RWPE2 (cell line): Measurements from ENCODE around the gene WNT16.
"Not testable (repeated sequence)": the region's sequence is repeated elsewhere in the genome, so short reads cannot be mapped to it uniquely, and the experiment has no call there.

Experiments
- ATAC-seq: fragments of 200-7000 bp; cut with Tn5 transposase; 3 replicates; pipeline ENCODE4 v1.9.1; 2021; ENCODE audit warnings: low read depth
- DNase-seq: peaks from one replicate; pipeline ENCODE4 v3.0.0-alpha.2; 2020; ENCODE audit warnings: low spot score
- H3K27ac ChIP-seq: fragments of 450-650 bp; 2 replicates; pipeline ENCODE4 v1.5.1; 2017; ENCODE audit warnings: mild to moderate bottlenecking; ENCODE audit not compliant: poor library complexity, severe bottlenecking
- H3K27me3 ChIP-seq: fragments of 250-450 bp; sonication (Bioruptor Pico); 2 replicates; pipeline ENCODE4 v1.5.1; 2021; ENCODE audit warnings: mild to moderate bottlenecking, moderate library complexity; ENCODE audit not compliant: insufficient read depth, poor library complexity, severe bottlenecking
- H3K36me3 ChIP-seq: fragments of 250-450 bp; sonication (Bioruptor Pico); 2 replicates; pipeline ENCODE4 v1.5.1; 2020; ENCODE audit warnings: low read depth, mild to moderate bottlenecking, moderate library complexity
- H3K4me1 ChIP-seq: fragments of 250-450 bp; sonication (Bioruptor Pico); 2 replicates; pipeline ENCODE4 v1.5.1; 2021; ENCODE audit warnings: mild to moderate bottlenecking, moderate library complexity; ENCODE audit not compliant: insufficient read depth, poor library complexity, severe bottlenecking
- H3K4me3 ChIP-seq: fragments of 250-450 bp; sonication (Bioruptor Pico); 2 replicates; pipeline ENCODE4 v1.5.1; 2021; ENCODE audit warnings: mild to moderate bottlenecking, moderate library complexity; ENCODE audit not compliant: severe bottlenecking
- H3K9me3 ChIP-seq: fragments of 250-450 bp; sonication (Bioruptor Pico); 2 replicates; pipeline ENCODE4 v1.5.1; 2021; ENCODE audit warnings: mild to moderate bottlenecking, moderate library complexity; ENCODE audit not compliant: severe bottlenecking
- TF ChIP-seq, protein P1 (sequence below): fragments of 450-650 bp; IDR thresholded peaks from one replicate; pipeline ENCODE4 v1.5.1; 2017; ENCODE audit warnings: mild to moderate bottlenecking, moderate library complexity; ENCODE audit not compliant: poor library complexity, severe bottlenecking

WNT16 gene

GRCh38 chr7:121305109-121305508, 23.7 kb upstream of the WNT16 start:
- Histone ChIP-seq H3K27me3 (no peaks in the 10 kb centered on the region), H3K4me3 (no peak overlapping the region), H3K4me1 (no peaks in the 10 kb centered on the region), H3K36me3 (no peaks in the 10 kb centered on the region), H3K9me3 (no peaks in the 10 kb centered on the region), H3K27ac (no peak overlapping the region)
- TF ChIP-seq, protein P1, sequence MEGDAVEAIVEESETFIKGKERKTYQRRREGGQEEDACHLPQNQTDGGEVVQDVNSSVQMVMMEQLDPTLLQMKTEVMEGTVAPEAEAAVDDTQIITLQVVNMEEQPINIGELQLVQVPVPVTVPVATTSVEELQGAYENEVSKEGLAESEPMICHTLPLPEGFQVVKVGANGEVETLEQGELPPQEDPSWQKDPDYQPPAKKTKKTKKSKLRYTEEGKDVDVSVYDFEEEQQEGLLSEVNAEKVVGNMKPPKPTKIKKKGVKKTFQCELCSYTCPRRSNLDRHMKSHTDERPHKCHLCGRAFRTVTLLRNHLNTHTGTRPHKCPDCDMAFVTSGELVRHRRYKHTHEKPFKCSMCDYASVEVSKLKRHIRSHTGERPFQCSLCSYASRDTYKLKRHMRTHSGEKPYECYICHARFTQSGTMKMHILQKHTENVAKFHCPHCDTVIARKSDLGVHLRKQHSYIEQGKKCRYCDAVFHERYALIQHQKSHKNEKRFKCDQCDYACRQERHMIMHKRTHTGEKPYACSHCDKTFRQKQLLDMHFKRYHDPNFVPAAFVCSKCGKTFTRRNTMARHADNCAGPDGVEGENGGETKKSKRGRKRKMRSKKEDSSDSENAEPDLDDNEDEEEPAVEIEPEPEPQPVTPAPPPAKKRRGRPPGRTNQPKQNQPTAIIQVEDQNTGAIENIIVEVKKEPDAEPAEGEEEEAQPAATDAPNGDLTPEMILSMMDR = no peak
- no peak for DNase-seq
- no peak for ATAC-seq

GRCh38 chr7:121306565-121306964, 22.2 kb upstream of the WNT16 start:
- TF ChIP-seq, protein P1 = no peak
- H3K9me3 ChIP-seq = no peaks in the 10 kb centered on the region
- no peak overlapping the region for H3K4me3 ChIP-seq
- no peaks in the 10 kb centered on the region for H3K36me3 ChIP-seq
- no peak for DNase-seq
- no peak overlapping the region for H3K27ac ChIP-seq
- no peaks in the 10 kb centered on the region for H3K27me3 ChIP-seq
- no peaks in the 10 kb centered on the region for H3K4me1 ChIP-seq
- ATAC-seq = no peak

DNA sequence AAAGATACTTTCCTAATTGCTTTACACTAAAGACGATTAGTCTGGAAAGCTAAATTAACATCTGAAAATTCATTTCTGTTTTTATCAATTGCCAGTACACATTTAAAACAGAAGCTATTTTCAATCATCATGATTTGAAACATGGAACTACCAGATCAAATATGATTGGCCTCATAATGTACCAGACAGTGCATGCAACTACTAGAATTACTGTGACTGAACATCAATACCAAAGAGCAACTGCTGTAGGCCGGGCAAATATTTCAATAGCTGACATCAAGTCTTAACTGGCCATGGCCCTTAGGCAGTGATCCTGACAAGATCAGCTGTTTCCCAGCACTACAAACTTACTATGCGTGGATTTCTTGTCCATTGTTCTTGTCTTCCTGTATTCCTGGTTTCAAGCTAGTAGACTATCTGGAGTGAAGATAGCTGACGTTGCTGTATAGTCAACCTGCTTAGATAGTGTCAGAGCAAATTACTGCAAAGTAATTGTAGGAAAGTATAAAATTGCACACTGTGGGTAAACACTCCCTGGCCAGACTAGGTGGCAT, 21.7 kb upstream of the WNT16 start:
- Histone ChIP-seq H3K4me1 (no peaks in the 10 kb centered on the region), H3K27ac (no peak overlapping the region), H3K27me3 (no peaks in the 10 kb centered on the region), H3K9me3 (no peaks in the 10 kb centered on the region), H3K4me3 (no peak overlapping the region), H3K36me3 (no peaks in the 10 kb centered on the region)
- ATAC-seq (no peak; the same call in 2 of the 3 replicates), DNase-seq (no peak)
- TF ChIP-seq, protein P1 = no peak

DNA sequence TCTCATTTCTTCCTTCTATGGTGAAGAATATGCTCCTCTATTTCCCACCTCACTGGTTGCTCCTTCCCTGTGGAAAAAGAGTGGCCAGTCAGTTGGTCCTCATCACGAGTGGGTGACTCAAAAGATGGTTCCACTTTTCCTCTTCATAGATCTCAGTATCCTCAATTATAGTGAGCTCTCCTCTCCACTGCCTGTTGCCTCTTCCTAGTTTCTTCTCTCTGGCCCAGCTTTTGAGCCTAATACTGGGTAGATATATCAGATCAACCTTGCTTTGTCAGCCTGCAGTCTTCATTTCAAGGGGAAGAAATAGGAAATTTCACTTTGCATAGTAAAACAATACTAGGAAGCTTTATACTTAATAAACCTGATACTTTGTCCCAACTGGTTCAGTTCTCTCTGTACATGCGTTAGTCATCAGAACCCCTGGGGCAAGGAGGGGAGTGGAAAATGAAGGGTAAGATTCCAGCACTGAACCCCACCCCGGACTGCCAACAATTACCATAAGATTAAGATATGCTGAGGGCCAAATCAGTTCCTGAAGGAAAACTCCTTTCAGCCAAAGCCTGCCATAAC, 15.5 kb upstream of the WNT16 start:
- DNase-seq (no peak), ATAC-seq (peak; percentile 87)
- Histone ChIP-seq H3K9me3 (no peaks in the 10 kb centered on the region), H3K4me1 (peaks cover 12% of the 10 kb centered on the region), H3K36me3 (no peaks in the 10 kb centered on the region), H3K27me3 (no peaks in the 10 kb centered on the region), H3K27ac (peak overlapping the region; percentile 4), H3K4me3 (no peak overlapping the region)
- TF ChIP-seq, protein P1 = no peak

DNA sequence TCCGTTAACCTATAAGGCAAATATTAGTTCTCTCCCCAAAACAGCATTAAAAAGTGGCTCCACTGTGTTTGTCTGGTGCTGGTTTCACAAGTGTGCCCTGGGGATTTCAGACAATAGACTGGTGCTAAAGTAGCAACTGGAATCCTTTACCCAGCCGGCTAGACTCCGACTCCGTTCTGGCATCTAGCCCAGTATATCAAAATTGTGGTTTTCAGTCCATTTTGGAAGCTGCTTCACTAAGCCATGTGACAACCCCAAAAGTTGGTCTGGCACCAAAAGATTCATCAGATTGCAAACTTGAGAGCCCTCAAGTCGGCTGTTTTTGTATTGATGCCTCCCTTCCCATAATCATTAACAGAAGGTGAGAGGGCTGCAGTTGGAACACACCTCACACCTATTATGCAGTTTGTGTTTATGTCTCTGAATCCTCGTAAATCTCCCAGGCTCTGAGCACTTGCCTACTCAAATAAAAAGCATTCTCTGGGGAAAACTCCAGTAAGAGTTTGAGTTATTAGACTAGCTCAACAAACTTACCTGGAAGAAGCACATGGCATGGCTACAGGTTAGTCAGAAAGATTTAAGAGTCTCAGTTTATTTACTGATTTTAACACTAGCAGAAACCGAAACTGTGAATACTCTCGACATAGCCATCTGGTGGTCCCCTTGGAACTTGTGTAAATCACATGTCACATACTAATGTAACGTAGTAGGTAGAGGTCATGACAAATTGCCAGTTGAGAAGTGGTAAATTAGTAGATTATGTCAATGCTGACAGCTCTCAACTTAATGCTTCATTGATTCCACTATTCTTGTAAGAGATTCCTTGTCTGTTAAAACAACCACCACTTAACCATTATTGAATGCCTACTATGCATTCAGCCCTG, 14.8 kb upstream of the WNT16 start:
- TF ChIP-seq, protein P1 = no peak
- no peaks in the 10 kb centered on the region for H3K36me3 ChIP-seq
- peak overlapping the region; percentile 4 for H3K27ac ChIP-seq

DNA sequence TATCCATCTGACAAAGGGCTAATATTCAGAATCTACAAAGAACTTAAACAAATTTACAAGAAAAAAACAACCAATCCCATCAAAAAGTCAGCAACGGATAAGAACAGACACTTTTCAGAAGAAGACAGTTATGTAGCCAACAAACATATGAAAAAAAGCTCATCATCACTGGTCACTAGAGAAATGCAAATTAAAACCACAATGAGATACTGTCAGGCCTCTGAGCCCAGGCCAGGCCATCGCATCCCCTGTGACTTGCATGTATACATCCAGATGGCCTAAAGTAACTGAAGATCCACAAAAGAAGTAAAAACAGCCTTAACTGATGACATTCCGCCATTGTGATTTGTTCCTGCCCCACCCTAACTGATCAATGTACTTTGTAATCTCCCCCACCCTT, 13.6 kb upstream of the WNT16 start:
- ATAC-seq, H3K9me3 ChIP-seq, H3K36me3 ChIP-seq, H3K27me3 ChIP-seq, DNase-seq, H3K4me3 ChIP-seq, H3K27ac ChIP-seq: not testable (repeated sequence)
- peaks cover 12% of the 10 kb centered on the region for H3K4me1 ChIP-seq

More for the DNA sequence above, 14.8 kb upstream of the WNT16 start:
- no peaks in the 10 kb centered on the region for H3K9me3 ChIP-seq
- H3K4me3 ChIP-seq = no peak overlapping the region
- peaks cover 12% of the 10 kb centered on the region for H3K4me1 ChIP-seq
- DNase-seq (no peak), ATAC-seq (peak; percentile 12; the same call in 2 of the 3 replicates)
- H3K27me3 ChIP-seq = no peaks in the 10 kb centered on the region
